Measurements from ENCODE around the gene KIAA1549.

The KIAA1549 gene

DNA sequence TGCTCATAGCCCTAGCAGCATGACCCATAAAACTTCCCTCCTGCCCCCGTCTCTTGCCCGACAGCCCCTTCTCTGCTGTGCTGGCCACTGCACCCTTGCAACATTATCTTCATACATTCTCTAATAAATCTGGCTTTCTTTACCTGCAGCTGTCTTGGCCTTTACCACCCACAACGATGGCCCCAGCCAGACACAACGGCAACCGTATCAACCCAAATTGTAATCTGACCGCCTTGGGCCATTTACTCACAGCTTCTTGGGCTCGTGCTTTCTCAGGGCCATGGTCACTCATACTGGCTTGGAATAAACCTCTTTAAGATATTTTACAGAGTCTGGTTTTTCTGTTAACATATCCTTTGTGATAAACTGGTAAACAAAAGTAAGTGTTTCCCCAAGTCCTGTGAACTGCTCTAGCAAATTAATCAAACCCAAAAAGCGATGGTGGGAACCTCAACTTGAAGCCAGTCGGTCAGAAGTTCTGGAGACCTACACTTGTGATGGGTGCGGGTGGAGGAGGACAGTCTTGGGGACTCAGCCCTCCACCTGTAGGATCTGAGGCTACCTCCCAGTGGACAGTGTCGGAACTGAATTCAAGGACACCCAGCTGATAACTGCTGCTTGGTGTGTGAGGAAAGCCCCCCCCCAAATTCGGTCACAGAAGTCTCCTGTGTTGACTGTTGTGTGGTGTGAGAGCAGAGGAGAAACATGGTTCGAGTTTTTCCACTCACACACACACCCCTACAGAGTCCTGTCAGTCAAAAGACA is 95.6 kb downstream of the KIAA1549 start:
- ATAC-seq (ENCODE audit: low read depth), result no peak
- no peak for DNase-seq (ENCODE audit: low spot score in 2 of 2)
- Mint-ChIP-seq H3K4me3 (no peak overlapping the region), H3K9me3 (no peaks in the 10 kb centered on the region), H3K27ac (no peak overlapping the region), H3K27me3 (no peaks in the 10 kb centered on the region), H3K4me1 (peaks cover 3% of the 10 kb centered on the region), H3K36me3 (no peaks in the 10 kb centered on the region)

DNA sequence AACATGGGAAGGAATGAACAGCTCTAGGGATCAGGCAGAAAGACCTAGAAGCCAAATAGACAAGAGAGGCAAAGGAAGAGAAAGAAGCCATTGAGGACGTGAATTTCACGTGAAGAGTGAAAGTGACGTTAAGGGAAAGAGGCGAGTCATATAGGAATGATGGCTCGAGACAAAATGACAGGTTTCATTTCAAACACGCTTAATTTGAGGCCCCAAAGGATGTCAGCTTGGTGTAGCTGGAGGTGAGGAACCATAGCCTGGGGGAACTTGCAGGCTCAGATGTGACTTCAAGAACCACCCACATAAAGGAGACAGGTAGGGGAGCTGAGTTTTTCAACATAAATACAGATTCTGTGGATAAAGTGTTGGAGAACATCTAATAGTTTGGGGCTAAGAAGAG is 98.9 kb downstream of the KIAA1549 start:
- DNase-seq (ENCODE audit: low spot score in 2 of 2) (no peak), ATAC-seq (ENCODE audit: low read depth) (no peak)
- H3K27me3 Mint-ChIP-seq, result no peaks in the 10 kb centered on the region
- peaks cover 3% of the 10 kb centered on the region for H3K4me1 Mint-ChIP-seq
- no peaks in the 10 kb centered on the region for H3K9me3 Mint-ChIP-seq
- H3K27ac Mint-ChIP-seq, result no peak overlapping the region
- no peaks in the 10 kb centered on the region for H3K36me3 Mint-ChIP-seq
- no peak overlapping the region for H3K4me3 Mint-ChIP-seq

GRCh38 chr7:138881579-138882188 is 99.5 kb downstream of the KIAA1549 start:
- Mint-ChIP-seq H3K27ac (no peak overlapping the region), H3K4me3 (no peak overlapping the region)
- no peak for ATAC-seq (ENCODE audit: low read depth)

DNA sequence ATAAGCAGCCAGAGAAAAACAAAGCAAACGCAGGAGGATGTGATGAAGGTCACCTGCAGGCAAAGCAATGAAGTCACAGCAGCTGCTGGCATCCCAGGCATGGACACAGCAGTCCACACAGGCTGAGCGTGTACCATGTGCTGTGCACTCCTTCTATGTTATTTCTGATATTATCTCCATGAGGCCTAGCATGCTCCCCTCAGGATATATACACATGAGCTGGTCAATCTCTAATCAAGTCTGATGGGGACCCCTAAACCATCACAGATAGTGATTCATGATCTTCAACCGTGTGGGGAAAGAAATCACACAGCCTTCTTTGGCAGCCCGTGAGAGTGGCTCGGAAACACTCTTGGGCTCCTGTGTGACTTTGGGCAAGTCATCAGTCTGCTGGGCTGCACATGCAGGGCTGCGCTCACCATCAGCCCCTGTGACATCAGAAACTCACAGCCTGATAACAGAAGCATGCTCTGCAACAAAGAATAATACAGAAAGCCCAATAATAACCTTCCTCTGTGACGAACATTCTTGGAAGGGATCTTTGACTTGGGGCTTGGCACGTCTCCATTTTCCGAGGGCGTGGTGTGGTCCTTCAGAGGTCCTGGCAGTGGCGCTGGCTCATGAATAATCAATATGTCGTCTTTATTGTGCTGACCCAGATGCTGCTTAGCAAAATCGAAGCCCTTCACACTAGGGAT is 100.2 kb downstream of the KIAA1549 start:
- ATAC-seq (ENCODE audit: low read depth) (no peak), DNase-seq (ENCODE audit: low spot score in 2 of 2) (no peak)
- Mint-ChIP-seq H3K4me1 (no peaks in the 10 kb centered on the region), H3K27me3 (no peaks in the 10 kb centered on the region), H3K36me3 (no peaks in the 10 kb centered on the region), H3K4me3 (no peak overlapping the region), H3K9me3 (no peaks in the 10 kb centered on the region), H3K27ac (no peak overlapping the region)

More at GRCh38 chr7:138881579-138882188, 99.5 kb downstream of the KIAA1549 start:
- Mint-ChIP-seq H3K36me3 (no peaks in the 10 kb centered on the region), H3K9me3 (no peaks in the 10 kb centered on the region), H3K27me3 (no peaks in the 10 kb centered on the region), H3K4me1 (peaks cover 3% of the 10 kb centered on the region)
- no peak for DNase-seq (ENCODE audit: low spot score in 2 of 2)

DNA sequence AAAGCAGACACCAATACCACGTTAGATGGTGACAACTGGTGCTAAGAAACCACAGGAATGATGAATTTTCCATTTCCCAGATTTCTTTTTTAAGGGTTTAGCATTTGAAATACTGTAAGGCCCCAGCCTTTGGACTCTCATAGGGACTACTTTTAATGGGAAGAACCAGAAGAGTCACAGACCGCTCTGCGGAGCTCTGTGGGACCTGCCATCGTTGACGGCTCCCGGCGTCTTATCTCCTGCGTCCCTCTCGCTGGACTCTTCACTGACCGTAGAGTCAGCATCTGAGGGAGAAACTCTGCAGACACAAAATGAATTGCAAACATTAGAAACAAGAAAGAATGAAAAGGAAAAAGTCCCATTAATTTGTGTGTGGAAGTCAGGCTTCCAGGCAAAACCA is 101.8 kb downstream of the KIAA1549 start:
- no peak overlapping the region for H3K27ac Mint-ChIP-seq
- H3K36me3 Mint-ChIP-seq, result no peaks in the 10 kb centered on the region
- H3K27me3 Mint-ChIP-seq, result no peaks in the 10 kb centered on the region
- no peaks in the 10 kb centered on the region for H3K4me1 Mint-ChIP-seq
- H3K4me3 Mint-ChIP-seq, result no peak overlapping the region
- no peaks in the 10 kb centered on the region for H3K9me3 Mint-ChIP-seq
- ATAC-seq (ENCODE audit: low read depth) (no peak), DNase-seq (ENCODE audit: low spot score in 2 of 2) (no peak)

DNA sequence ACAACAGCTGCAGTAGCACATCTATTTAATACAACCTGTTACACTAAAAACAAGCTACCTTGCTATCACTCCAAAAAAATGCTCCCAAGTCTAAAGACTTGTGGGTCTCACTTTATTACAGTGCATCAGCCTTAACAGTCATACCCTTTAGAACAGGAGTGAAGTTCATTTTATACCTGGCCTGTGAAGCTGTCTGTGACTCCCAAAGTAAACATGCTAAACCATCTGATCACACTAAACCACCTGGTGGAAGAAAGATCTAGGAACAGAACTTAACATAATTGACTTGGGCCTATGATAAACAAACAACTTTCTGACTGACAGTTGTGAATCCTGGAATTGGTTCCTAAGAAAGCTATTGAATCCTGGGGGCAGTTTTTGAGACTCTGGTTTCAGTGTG is 102.3 kb downstream of the KIAA1549 start:
- Mint-ChIP-seq H3K4me1 (no peaks in the 10 kb centered on the region), H3K27ac (no peak overlapping the region), H3K36me3 (no peaks in the 10 kb centered on the region), H3K27me3 (no peaks in the 10 kb centered on the region), H3K9me3 (no peaks in the 10 kb centered on the region), H3K4me3 (no peak overlapping the region)
- ATAC-seq (ENCODE audit: low read depth) (no peak), DNase-seq (ENCODE audit: low spot score in 2 of 2) (no peak)

- no peak for DNase-seq (ENCODE audit: low spot score in 2 of 2)
Measured at GRCh38 chr7:138878051-138878450, 103.1 kb downstream of the KIAA1549 start.

DNA sequence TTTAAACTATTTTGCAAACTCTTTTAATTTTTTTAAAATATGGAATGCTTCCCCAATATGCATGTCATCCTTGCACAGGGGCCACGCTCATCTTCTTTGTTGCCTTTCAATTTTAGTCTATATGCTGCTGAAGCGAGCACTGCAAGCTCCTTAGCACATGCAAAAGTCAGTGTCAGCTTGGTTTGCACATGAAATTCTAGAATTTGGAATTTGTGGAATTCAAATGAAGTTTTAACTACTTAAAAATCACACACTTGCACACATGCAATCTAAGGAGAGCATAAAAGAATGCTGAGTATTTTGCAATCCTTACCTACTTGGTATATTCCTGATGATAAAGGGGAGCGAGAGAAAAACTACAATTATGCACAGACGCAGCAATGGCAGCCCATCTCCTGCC is 104.9 kb downstream of the KIAA1549 start:
- DNase-seq (ENCODE audit: low spot score in 2 of 2), result no peak
- Mint-ChIP-seq H3K27ac (no peak overlapping the region), H3K36me3 (no peaks in the 10 kb centered on the region), H3K4me1 (no peaks in the 10 kb centered on the region), H3K4me3 (no peak overlapping the region), H3K27me3 (no peaks in the 10 kb centered on the region), H3K9me3 (no peaks in the 10 kb centered on the region)
- ATAC-seq (ENCODE audit: low read depth), result no peak

More at GRCh38 chr7:138878051-138878450, 103.1 kb downstream of the KIAA1549 start:
- Mint-ChIP-seq H3K27ac (no peak overlapping the region), H3K4me1 (no peaks in the 10 kb centered on the region), H3K9me3 (no peaks in the 10 kb centered on the region), H3K27me3 (no peaks in the 10 kb centered on the region), H3K4me3 (no peak overlapping the region), H3K36me3 (no peaks in the 10 kb centered on the region)
- ATAC-seq (ENCODE audit: low read depth), result no peak

- Mint-ChIP-seq H3K4me1 (no peaks in the 10 kb centered on the region), H3K27me3 (no peaks in the 10 kb centered on the region), H3K4me3 (no peak overlapping the region), H3K36me3 (no peaks in the 10 kb centered on the region), H3K27ac (no peak overlapping the region), H3K9me3 (no peaks in the 10 kb centered on the region)
- ATAC-seq (ENCODE audit: low read depth) (no peak), DNase-seq (ENCODE audit: low spot score in 2 of 2) (no peak)
Measured at GRCh38 chr7:138875794-138876193, 105.4 kb downstream of the KIAA1549 start.

GRCh38 chr7:138873220-138873892 is 107.8 kb downstream of the KIAA1549 start:
- no peak for DNase-seq (ENCODE audit: low spot score in 2 of 2)
- no peaks in the 10 kb centered on the region for H3K9me3 Mint-ChIP-seq
- no peaks in the 10 kb centered on the region for H3K36me3 Mint-ChIP-seq
- H3K4me3 Mint-ChIP-seq, result no peak overlapping the region
- ATAC-seq (ENCODE audit: low read depth), result no peak
- no peak overlapping the region for H3K27ac Mint-ChIP-seq
- peaks cover 2% of the 10 kb centered on the region for H3K27me3 Mint-ChIP-seq
- no peaks in the 10 kb centered on the region for H3K4me1 Mint-ChIP-seq

- ATAC-seq (ENCODE audit: low read depth) (no peak), DNase-seq (ENCODE audit: low spot score in 2 of 2) (no peak)
- Mint-ChIP-seq H3K27ac (no peak overlapping the region), H3K4me3 (no peak overlapping the region), H3K4me1 (no peaks in the 10 kb centered on the region), H3K27me3 (peaks cover 2% of the 10 kb centered on the region), H3K36me3 (no peaks in the 10 kb centered on the region), H3K9me3 (no peaks in the 10 kb centered on the region)
Measured at GRCh38 chr7:138872576-138872975, 108.6 kb downstream of the KIAA1549 start.

DNA sequence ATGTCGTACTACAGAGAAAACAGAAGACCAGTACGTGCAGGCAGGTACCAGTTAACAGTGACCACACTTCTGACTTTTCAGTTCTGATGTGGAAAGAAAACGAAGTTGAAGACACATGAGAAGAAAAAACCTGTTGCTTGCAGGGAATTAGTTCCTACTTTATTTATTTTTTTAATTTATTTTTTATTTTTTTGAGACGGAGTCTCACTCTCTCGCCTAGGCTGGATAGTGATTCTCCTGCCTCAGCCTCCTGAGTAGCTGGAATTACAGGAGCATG is 109.4 kb downstream of the KIAA1549 start:
- Mint-ChIP-seq H3K4me3 (no peak overlapping the region), H3K9me3 (no peaks in the 10 kb centered on the region), H3K36me3 (no peaks in the 10 kb centered on the region), H3K27ac (no peak overlapping the region), H3K4me1 (no peaks in the 10 kb centered on the region), H3K27me3 (peaks cover 2% of the 10 kb centered on the region)
- ATAC-seq (ENCODE audit: low read depth), result no peak
- no peak for DNase-seq (ENCODE audit: low spot score in 2 of 2)

DNA sequence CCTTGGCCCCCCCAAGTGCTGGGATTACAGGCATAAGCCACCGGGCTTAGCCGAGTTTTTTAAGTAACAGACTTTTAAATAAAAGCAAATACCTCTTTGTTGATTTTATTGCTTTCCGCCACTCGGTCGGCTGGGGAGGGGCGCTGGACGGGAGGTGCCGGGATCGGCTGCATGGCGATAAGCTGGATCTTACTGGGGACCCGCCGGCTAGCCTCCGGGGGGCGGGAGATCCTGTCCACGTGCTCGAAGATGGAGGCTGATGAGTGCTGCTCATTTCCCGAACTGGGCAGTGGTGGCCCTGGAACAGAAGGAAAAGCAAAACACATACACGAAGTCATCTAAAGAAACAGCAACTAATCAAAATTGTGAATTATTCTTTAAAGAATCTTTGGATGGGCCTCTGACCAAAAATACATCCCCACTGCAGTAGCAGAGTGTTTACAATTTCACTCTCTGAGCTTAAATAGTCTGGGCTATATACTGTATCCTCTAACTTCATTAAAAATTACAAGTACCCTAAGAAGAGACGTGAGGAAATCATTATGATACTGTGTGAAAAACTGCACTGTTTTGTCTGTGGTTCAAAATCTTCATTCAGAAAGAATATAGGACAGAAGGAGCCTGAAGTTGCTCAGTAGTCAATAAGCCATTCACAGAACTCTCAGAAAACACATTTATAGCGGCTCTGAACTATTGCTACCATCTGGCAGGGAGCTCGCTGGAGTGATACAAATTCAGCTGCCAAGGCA is 110.0 kb downstream of the KIAA1549 start:
- Mint-ChIP-seq H3K4me1 (no peaks in the 10 kb centered on the region), H3K9me3 (no peaks in the 10 kb centered on the region), H3K27ac (no peak overlapping the region), H3K36me3 (no peaks in the 10 kb centered on the region), H3K27me3 (peaks cover 2% of the 10 kb centered on the region), H3K4me3 (no peak overlapping the region)
- no peak for DNase-seq (ENCODE audit: low spot score in 2 of 2)
- no peak for ATAC-seq (ENCODE audit: low read depth)

DNA sequence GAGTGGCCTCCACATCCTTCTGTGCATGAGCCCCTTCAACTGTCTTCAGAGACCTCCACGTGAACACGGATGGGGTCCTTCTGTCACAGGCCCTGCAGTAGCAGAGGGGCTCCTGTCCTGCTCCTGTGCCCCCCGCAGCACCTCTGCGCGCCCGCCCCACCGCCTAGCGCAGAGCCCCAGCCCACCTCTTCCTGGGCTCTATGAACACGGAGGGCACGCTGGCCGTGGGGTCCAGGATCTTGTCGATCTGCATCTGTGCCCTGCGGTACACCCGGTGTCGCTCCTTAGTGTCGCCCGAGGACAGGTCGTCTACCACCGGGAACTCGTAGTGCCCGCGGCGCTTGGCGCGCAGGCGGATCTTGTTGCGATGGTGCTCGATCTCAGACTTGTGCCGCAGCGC is 111.8 kb downstream of the KIAA1549 start:
- H3K27ac Mint-ChIP-seq, result no peak overlapping the region

More for the DNA sequence above, 111.8 kb downstream of the KIAA1549 start:
- ATAC-seq (ENCODE audit: low read depth), result no peak
- Mint-ChIP-seq H3K9me3 (no peaks in the 10 kb centered on the region), H3K27me3 (peaks cover 2% of the 10 kb centered on the region), H3K36me3 (no peaks in the 10 kb centered on the region), H3K4me3 (no peak overlapping the region), H3K4me1 (no peaks in the 10 kb centered on the region)
- no peak for DNase-seq (ENCODE audit: low spot score in 2 of 2)

Measured in memory B cell (primary cell).